GM10266 (cell line): ENCODE results near the gene CDH4.

Experiments
- DNase-seq: peaks from one replicate; pipeline ENCODE4 v3.0.0; 2012; ENCODE audit errors: extremely low spot score
- CTCF ChIP-seq: IDR thresholded peaks from 2 replicates; pipeline ENCODE4 v1.5.1; 2012; ENCODE audit warnings: mild to moderate bottlenecking, low read depth; ENCODE audit not compliant: control insufficient read depth, insufficient read depth; ENCODE audit errors: missing control alignments

Gene CDH4

GRCh38 chr20:61680096-61680495 is 428.0 kb downstream of the CDH4 start:
- DNase-seq = no peak
- TF ChIP-seq CTCF = no peak

- no peak for TF ChIP-seq CTCF
- no peak for DNase-seq
Observed at GRCh38 chr20:61682114-61682995, 430.3 kb downstream of the CDH4 start.

- DNase-seq = no peak
- TF ChIP-seq CTCF = no peak
Observed at GRCh38 chr20:61682996-61683681, 431.1 kb downstream of the CDH4 start.

GRCh38 chr20:61683721-61684120 is 431.7 kb downstream of the CDH4 start:
- no peak for DNase-seq
- no peak for TF ChIP-seq CTCF

GRCh38 chr20:61684136-61684535 is 432.1 kb downstream of the CDH4 start:
- DNase-seq = no peak
- no peak for TF ChIP-seq CTCF

GRCh38 chr20:61684583-61685235 is 432.6 kb downstream of the CDH4 start:
- no peak for TF ChIP-seq CTCF
- no peak for DNase-seq
